ENCODE measurements around the gene FOXP4. TPM values are rescaled to one million over a fixed set of nuclear protein-coding genes. Genes with fewer than 3 reads are reported as not detected.

The FOXP4 gene
- total RNA-seq, 1 donor from 2014 or later: 9.7 TPM

DNA sequence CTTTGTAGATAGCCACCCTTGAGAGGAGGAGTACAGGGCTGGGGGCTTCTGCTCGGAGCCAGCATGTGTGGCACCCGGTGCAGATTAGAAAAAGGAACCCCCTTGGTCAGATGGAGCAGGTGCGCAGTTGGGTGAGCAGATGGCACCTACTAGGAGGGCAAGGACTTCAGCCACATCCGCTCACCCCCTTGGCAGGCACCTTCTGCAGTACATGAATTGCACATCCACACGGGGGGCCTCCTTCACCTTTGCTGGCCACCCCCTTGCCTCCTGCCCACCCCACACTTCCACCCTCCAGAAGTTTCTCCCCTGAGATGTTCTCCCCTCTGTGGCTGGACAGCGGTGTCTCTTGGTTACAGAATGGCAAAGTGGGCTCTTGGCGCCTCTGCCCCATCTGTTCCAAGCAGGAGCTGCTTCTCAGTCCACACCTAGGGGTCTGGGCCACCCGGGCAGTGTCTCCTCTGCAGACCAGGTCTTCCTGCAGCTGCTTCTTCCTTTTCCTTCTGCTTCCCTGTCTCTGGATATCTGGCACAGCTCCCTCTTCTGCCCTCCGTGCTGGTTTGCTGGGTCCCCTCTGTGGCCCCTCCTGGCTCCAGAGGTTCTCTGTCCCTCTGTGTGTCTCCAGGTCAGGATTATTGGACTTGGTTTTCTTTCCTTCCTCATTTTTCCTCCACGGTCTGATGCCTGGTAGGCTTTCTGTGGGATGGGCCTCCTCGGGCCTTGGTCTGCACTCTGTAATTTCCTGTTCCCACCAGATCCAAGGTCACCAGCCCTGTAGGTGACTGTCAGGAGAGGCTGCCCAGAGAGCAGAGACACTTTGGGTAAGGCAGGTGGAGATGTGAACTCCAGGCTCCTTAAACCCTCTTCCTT lies 96.1 kb downstream of the FOXP4 start:
- H3K4me1 Mint-ChIP-seq (ENCODE audit: low read depth): no peaks in the 10 kb centered on the region
- H3K9me3 Mint-ChIP-seq: no peaks in the 10 kb centered on the region
- H3K27ac Mint-ChIP-seq: no peak overlapping the region
- intact Hi-C loops (cut with micrococcal nuclease): no loop called here
- DNase-seq (ENCODE audit: low spot score): no peak
- no peaks in the 10 kb centered on the region for H3K36me3 Mint-ChIP-seq (ENCODE audit: low read depth)
- no peak overlapping the region for H3K4me3 Mint-ChIP-seq (ENCODE audit: low read depth)
- H3K27me3 Mint-ChIP-seq (ENCODE audit: low read depth): peaks cover 48% of the 10 kb centered on the region

DNA sequence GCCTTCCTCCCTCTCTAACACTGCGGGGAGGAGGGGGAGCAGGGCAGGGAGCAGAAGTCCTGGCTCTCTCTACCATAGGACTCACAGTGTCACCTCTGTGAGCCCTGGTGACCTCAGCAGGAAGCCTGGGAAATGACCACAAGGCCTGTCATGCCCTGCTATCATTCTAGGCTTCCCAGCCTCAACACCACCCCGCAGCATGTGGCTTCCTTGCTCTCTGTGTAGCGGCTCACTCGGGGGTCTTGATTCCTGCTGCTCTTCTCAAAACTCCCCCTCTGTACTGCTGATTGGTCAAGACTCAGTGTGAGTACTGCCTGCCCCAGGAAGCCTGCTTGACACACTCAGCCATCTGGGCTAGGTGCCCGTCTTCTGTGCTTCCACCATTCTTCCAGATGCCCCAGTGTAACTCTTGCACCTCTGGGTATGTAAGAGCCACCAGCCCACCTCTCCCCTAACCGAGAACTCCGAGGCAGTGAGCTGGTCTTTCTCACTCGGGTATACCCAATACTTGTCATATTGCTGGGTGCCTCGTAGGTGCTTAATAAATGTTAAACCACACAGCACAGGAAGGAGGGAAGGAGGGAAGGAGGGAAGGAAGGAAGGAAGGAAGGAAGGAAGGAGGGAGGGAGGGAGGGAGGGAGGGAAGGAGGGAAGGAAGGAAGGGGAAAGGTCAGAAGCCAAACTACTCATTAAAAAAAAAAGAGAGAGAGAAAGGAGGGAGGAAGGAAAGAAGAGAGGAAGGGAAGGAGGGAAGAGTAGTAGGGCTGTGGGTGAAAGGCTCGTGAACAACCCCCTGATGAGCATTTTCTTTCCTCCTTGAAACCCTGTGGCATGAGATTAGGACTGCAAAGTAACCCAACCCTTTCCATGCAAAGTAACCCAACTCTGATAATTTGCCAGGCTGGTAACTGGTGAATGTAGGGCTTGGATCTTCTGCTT lies 97.0 kb downstream of the FOXP4 start:
- intact Hi-C loops (cut with micrococcal nuclease): no loop called here
- no peaks in the 10 kb centered on the region for H3K9me3 Mint-ChIP-seq
- H3K4me1 Mint-ChIP-seq (ENCODE audit: low read depth): no peaks in the 10 kb centered on the region
- no peak overlapping the region for H3K4me3 Mint-ChIP-seq (ENCODE audit: low read depth)
- H3K27me3 Mint-ChIP-seq (ENCODE audit: low read depth): peaks cover 43% of the 10 kb centered on the region
- DNase-seq (ENCODE audit: low spot score): no peak
- no peaks in the 10 kb centered on the region for H3K36me3 Mint-ChIP-seq (ENCODE audit: low read depth)
- no peak overlapping the region for H3K27ac Mint-ChIP-seq

DNA sequence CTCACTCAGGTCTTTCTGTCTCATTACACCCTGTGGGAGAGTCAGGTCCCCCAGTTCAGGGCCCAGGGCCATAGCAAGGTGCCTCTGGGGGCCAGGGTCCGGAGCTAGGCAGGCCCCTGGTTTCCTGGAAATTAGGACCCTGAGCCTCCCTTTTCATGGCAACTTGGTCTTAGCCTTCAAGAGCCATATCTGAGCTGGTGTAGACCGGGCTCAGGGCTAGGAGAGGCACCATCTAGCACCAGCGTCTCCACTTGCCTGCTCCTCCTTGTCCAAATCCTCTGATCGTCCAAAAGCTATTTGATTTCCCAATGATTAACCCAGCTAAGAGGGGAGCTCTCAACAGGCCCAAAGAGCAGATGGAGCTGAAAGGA lies 97.7 kb downstream of the FOXP4 start:
- intact Hi-C loops (cut with micrococcal nuclease): no loop called here
- Mint-ChIP-seq H3K4me3 (ENCODE audit: low read depth) (no peak overlapping the region), H3K4me1 (ENCODE audit: low read depth) (no peaks in the 10 kb centered on the region), H3K36me3 (ENCODE audit: low read depth) (no peaks in the 10 kb centered on the region), H3K27me3 (ENCODE audit: low read depth) (peaks cover 41% of the 10 kb centered on the region), H3K27ac (no peak overlapping the region), H3K9me3 (no peaks in the 10 kb centered on the region)
- no peak for DNase-seq (ENCODE audit: low spot score)

DNA sequence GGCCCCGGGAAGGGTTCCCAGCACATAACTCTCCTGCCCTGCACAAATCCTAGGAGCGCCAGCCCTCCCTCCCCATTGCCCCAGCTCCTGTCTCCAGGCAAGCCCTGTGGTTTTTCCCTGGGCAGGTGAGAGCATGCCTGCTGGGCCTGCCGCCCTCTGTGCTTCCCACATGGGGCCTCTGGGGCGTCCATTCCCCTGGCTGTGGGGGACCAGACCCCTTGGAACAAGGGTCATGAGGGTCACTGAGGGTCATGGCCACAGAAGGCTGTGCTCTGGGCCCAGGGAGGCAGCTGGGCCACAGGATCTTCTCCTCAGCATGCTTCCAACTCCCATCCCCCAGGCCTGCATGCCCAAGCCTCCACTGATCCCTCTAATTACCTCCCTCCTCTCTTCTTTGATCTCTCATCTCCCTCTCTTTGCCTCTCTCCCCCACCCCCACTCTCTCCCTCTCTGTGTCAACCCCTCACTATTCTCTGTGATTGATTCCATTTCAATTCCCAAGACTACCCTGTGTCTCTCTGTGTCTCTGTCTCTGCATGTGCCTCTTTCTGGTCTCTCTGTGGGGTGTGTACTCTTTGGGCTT lies 98.2 kb downstream of the FOXP4 start:
- no peak overlapping the region for H3K27ac Mint-ChIP-seq
- no peak for DNase-seq (ENCODE audit: low spot score)
- no peaks in the 10 kb centered on the region for H3K9me3 Mint-ChIP-seq
- H3K4me3 Mint-ChIP-seq (ENCODE audit: low read depth): no peak overlapping the region
- no peaks in the 10 kb centered on the region for H3K36me3 Mint-ChIP-seq (ENCODE audit: low read depth)
- intact Hi-C loops (cut with micrococcal nuclease): no loop called here
- H3K27me3 Mint-ChIP-seq (ENCODE audit: low read depth): peaks cover 36% of the 10 kb centered on the region
- H3K4me1 Mint-ChIP-seq (ENCODE audit: low read depth): no peaks in the 10 kb centered on the region

DNA sequence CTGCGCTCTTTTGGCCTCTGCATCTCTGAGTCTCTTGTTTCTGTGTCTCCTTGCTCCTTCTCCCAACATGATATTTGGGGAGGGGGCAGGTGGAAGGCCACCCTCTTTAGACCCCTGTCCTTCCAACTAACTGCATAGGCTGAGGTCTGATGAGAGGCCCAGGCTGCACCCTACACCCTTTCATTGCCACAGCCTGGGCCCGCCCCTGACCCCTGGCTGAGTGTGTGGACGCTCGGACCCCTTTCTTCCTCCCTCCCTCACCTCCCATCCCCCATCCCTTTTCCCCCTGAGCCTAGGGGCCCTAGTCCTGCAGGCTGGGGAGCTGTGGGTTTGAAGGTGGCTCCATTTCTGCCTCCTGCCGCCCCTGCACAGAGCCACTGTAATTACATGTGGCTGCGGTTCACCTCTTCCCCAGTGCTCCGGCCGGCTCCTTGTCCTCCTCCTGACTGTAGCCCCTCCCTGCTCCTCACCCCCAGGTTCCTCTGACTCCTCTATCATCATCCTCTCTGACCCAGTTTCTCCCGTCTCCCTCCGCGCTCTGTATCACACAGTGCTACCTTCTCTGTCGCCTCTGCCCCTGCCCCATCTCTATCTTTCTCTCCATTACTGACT lies 98.9 kb downstream of the FOXP4 start:
- Mint-ChIP-seq H3K4me1 (ENCODE audit: low read depth) (no peaks in the 10 kb centered on the region), H3K4me3 (ENCODE audit: low read depth) (no peak overlapping the region), H3K9me3 (no peaks in the 10 kb centered on the region), H3K27ac (no peak overlapping the region), H3K36me3 (ENCODE audit: low read depth) (no peaks in the 10 kb centered on the region), H3K27me3 (ENCODE audit: low read depth) (peaks cover 29% of the 10 kb centered on the region)
- no peak for DNase-seq (ENCODE audit: low spot score)
- intact Hi-C loops (cut with micrococcal nuclease): no loop called here

DNA sequence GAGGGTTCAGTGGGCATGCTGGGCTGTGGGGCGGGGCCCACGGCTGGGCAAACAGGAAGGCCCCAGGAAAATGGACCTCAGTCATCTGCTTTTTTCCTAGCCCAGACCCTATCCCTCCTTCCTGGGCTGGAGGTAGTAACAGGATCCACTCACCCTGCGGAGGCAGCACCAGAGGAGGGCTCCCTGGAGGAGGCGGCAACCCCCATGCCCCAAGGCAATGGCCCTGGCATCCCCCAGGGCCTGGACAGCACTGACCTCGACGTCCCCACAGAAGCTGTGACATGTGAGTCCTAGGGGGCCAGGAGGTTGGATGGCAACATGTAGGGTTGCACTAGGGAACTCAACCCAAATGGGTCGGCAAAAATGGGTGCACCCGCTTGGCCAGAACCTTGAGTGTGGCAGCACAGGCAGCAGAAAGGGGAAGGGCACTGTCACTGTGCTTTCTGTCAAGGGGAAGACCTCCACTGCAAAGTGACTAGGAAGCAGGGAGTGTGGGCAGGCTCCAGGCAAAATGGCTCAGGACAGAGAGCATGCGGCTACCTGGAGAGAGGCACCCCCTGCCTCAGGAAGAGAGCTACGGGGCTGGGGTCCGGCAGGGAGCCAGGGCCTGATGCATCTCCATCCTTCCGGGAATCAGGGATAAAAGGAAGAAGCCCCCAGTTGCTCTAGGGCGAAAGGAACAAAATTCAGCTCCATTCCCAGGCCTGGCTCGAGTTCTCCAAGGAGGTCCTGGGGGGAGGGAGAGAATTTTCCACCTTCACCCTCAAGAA lies 100.0 kb downstream of the FOXP4 start:
- no peaks in the 10 kb centered on the region for H3K36me3 Mint-ChIP-seq (ENCODE audit: low read depth)
- H3K4me3 Mint-ChIP-seq (ENCODE audit: low read depth): no peak overlapping the region
- DNase-seq (ENCODE audit: low spot score): no peak
- peaks cover 20% of the 10 kb centered on the region for H3K27me3 Mint-ChIP-seq (ENCODE audit: low read depth)
- no peak overlapping the region for H3K27ac Mint-ChIP-seq
- no peaks in the 10 kb centered on the region for H3K4me1 Mint-ChIP-seq (ENCODE audit: low read depth)
- H3K9me3 Mint-ChIP-seq: no peaks in the 10 kb centered on the region
- intact Hi-C loops (cut with micrococcal nuclease): no loop called here

DNA sequence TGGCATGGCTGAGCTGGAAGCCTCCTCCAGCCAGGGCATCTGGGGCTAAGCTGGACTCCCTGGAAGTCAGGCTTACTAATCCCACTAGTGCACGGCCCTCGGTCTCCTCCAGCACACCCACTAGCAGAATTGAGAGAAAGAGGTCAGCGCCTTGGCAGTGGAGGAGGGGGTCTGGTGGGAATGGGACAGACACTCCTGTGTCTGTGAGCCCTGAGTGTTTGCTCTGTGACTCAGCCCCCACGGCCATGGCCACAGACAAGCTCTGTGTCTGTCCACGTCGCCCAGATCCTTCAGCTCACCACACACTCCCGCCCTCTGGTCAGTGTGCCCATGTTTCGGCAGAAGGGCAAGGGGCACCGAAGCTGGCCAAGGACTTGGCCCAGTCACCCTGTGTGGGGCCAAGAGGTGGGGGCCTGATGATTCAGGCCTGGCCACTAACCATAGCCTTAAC lies 100.9 kb downstream of the FOXP4 start:
- Mint-ChIP-seq H3K27ac (no peak overlapping the region), H3K4me3 (ENCODE audit: low read depth) (no peak overlapping the region), H3K9me3 (no peaks in the 10 kb centered on the region), H3K27me3 (ENCODE audit: low read depth) (peaks cover 14% of the 10 kb centered on the region), H3K4me1 (ENCODE audit: low read depth) (no peaks in the 10 kb centered on the region), H3K36me3 (ENCODE audit: low read depth) (no peaks in the 10 kb centered on the region)
- intact Hi-C loops (cut with micrococcal nuclease): no loop called here
- no peak for DNase-seq (ENCODE audit: low spot score)

DNA sequence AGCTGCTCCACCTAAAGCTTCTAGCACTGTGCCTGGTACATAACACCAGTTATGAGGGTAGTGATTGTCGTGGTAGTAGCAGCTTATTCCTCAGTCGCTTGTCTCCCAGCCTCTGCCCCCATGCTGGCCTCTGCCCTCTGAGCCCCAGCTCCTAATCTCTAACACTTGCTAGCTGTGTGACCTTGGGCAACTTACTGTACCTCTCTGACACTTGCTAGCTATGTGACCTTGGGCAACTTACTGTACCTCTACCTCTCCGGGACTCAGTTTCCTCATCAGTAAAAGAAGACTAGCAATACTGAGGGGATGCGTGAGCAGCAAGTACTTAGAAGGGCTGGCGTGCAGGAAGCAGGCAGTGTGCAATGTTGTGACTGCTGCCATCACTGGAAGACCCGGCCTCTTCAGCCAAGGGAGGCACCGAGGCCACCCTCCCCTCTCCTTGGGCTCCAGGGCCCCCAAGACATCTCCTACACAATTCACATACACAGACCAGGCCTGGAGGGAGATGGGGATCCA lies 101.9 kb downstream of the FOXP4 start:
- peaks cover 10% of the 10 kb centered on the region for H3K27me3 Mint-ChIP-seq (ENCODE audit: low read depth)
- no peaks in the 10 kb centered on the region for H3K36me3 Mint-ChIP-seq (ENCODE audit: low read depth)
- no peaks in the 10 kb centered on the region for H3K9me3 Mint-ChIP-seq
- no peaks in the 10 kb centered on the region for H3K4me1 Mint-ChIP-seq (ENCODE audit: low read depth)
- no peak overlapping the region for H3K27ac Mint-ChIP-seq
- DNase-seq (ENCODE audit: low spot score): no peak
- intact Hi-C loops (cut with micrococcal nuclease): no loop called here
- H3K4me3 Mint-ChIP-seq (ENCODE audit: low read depth): no peak overlapping the region

DNA sequence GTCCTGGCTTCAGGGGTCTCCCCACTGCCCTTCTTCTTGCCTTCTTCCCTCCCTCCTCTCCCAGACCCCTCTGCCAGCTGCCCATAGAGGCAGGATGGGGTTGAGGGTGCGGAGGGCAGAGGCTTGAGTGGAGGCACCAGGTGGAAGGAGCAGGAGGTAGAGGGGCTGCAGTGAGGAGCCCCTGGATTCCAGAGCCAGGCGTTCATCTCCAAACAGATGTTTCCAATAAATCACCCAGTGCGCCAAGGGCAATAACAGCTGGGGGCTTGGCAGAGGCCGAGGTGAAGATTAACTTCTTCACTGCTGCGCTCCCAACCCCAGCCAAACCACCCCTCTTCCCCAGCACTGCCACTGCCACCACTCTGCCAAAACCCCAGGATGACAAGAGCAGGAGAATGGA lies 102.7 kb downstream of the FOXP4 start:
- no peak overlapping the region for H3K4me3 Mint-ChIP-seq (ENCODE audit: low read depth)
- no peaks in the 10 kb centered on the region for H3K4me1 Mint-ChIP-seq (ENCODE audit: low read depth)
- no peak overlapping the region for H3K27ac Mint-ChIP-seq
- intact Hi-C loops (cut with micrococcal nuclease): no loop called here
- peaks cover 7% of the 10 kb centered on the region for H3K27me3 Mint-ChIP-seq (ENCODE audit: low read depth)
- no peak for DNase-seq (ENCODE audit: low spot score)
- no peaks in the 10 kb centered on the region for H3K36me3 Mint-ChIP-seq (ENCODE audit: low read depth)
- H3K9me3 Mint-ChIP-seq: no peaks in the 10 kb centered on the region

DNA sequence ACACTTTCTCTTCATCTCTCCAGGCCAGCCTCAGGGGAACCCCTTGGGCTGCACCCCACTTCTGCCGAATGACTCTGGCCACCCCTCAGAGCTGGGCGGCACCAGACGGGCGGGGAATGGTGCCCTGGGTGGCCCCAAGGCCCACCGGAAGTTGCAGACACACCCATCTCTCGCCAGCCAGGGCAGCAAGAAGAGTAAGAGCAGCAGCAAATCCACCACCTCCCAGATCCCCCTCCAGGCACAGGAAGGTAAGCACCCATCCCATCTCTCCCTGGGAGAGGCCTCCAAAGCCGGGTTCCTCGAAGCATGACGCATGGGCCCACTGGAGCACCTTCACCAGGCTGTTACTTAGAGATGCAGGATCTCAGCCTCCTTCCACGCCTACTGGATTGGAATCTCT lies 103.4 kb downstream of the FOXP4 start:
- H3K4me1 Mint-ChIP-seq (ENCODE audit: low read depth): no peaks in the 10 kb centered on the region
- H3K27ac Mint-ChIP-seq: no peak overlapping the region
- intact Hi-C loops (cut with micrococcal nuclease): no loop called here
- peaks cover 6% of the 10 kb centered on the region for H3K27me3 Mint-ChIP-seq (ENCODE audit: low read depth)
- no peak for DNase-seq (ENCODE audit: low spot score)
- H3K9me3 Mint-ChIP-seq: no peaks in the 10 kb centered on the region
- H3K36me3 Mint-ChIP-seq (ENCODE audit: low read depth): no peaks in the 10 kb centered on the region
- no peak overlapping the region for H3K4me3 Mint-ChIP-seq (ENCODE audit: low read depth)

DNA sequence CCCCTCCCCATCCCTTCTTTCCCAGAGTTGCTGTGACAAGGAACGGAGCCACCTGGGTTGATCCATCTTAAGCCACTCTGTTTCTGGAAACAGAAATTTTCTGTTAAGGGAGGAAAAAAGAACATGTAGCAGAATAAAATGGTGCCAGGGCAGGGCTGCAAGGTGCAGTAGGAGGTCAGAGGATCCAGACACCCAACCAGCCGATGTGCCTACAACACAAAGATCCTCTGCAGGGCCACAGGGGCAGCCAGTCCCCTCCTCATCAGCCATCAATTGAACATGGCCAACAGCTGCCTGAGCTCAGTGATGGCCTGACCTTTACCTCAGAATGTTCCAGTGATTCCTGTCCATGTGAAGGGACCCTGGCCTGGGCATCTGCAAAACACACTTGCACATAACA lies 103.9 kb downstream of the FOXP4 start:
- intact Hi-C loops (cut with micrococcal nuclease): no loop called here

More for the DNA sequence above, 103.9 kb downstream of the FOXP4 start:
- no peak for DNase-seq (ENCODE audit: low spot score)
- H3K4me1 Mint-ChIP-seq (ENCODE audit: low read depth): no peaks in the 10 kb centered on the region
- H3K9me3 Mint-ChIP-seq: no peaks in the 10 kb centered on the region
- peaks cover 5% of the 10 kb centered on the region for H3K27me3 Mint-ChIP-seq (ENCODE audit: low read depth)
- no peak overlapping the region for H3K27ac Mint-ChIP-seq
- H3K36me3 Mint-ChIP-seq (ENCODE audit: low read depth): no peaks in the 10 kb centered on the region
- no peak overlapping the region for H3K4me3 Mint-ChIP-seq (ENCODE audit: low read depth)
